Activated naive CD8-positive, alpha-beta T cell treated with anti-CD3 and anti-CD28 coated beads, Interleukin-2, amount 10 ng/mL, durations not matched to agents 7 days and 5 days (primary cell): ENCODE data around the gene PDE4B. TPM values are rescaled to one million over a fixed set of nuclear protein-coding genes. Genes with fewer than 3 reads are reported as not detected.

ENCODE experiments used
- ATAC-seq: fragments of 150-1000 bp; cut with Tn5 transposase; one replicate; pipeline ENCODE4 v1.10.0; 2021; ENCODE audit warnings: low read depth, moderate library complexity
- POLR2A ChIA-PET: fragments of 350-600 bp; sonication (Branson Sonifier 250); formaldehyde crosslinking; loops from one replicate; lab custom pipeline; 2021; ENCODE audit warnings: antibody characterized with exemption; lab: Charles Lee
- DNase-seq: peaks from one replicate; pipeline ENCODE4 v3.0.0; 2021
- H3K27ac Mint-ChIP-seq: one replicate; pipeline ENCODE4 v1.8.0; 2022; ENCODE audit warnings: mild to moderate bottlenecking, mixed read lengths
- H3K27me3 Mint-ChIP-seq: one replicate; pipeline ENCODE4 v1.8.0; 2022; ENCODE audit warnings: mild to moderate bottlenecking, moderate library complexity, mixed read lengths
- H3K36me3 Mint-ChIP-seq: one replicate; pipeline ENCODE4 v1.8.0; 2021; ENCODE audit warnings: mild to moderate bottlenecking, mixed read lengths
- H3K4me1 Mint-ChIP-seq: one replicate; pipeline ENCODE4 v1.8.0; 2021; ENCODE audit warnings: mixed read lengths
- H3K4me3 Mint-ChIP-seq: one replicate; pipeline ENCODE4 v1.8.0; 2022; ENCODE audit warnings: mild to moderate bottlenecking, moderate library complexity, mixed read lengths
- H3K9me3 Mint-ChIP-seq: one replicate; pipeline ENCODE4 v1.8.0; 2021; ENCODE audit warnings: mixed read lengths
- total RNA-seq, 2 experiments: library from RNA; stranded (reverse); gene quantifications; one replicate each; pipeline ENCODE4 v1.2.3, GENCODE V29; 2021

PDE4B gene
- total RNA-seq, 2 experiments from 2014 or later = 36.1 to 40.0 TPM

- H3K36me3 Mint-ChIP-seq = no peaks in the 10 kb centered on the region
- H3K27ac Mint-ChIP-seq = no peak overlapping the region
- H3K4me1 Mint-ChIP-seq = peaks cover 3% of the 10 kb centered on the region
- H3K9me3 Mint-ChIP-seq = no peaks in the 10 kb centered on the region
- H3K4me3 Mint-ChIP-seq = no peak overlapping the region
- peaks cover 16% of the 10 kb centered on the region for H3K27me3 Mint-ChIP-seq
- no peak for ATAC-seq
- no peak for DNase-seq
- POLR2A ChIA-PET = no interaction called here
Observed at GRCh38 chr1:66240491-66241484, 448.1 kb downstream of the PDE4B start.

DNA sequence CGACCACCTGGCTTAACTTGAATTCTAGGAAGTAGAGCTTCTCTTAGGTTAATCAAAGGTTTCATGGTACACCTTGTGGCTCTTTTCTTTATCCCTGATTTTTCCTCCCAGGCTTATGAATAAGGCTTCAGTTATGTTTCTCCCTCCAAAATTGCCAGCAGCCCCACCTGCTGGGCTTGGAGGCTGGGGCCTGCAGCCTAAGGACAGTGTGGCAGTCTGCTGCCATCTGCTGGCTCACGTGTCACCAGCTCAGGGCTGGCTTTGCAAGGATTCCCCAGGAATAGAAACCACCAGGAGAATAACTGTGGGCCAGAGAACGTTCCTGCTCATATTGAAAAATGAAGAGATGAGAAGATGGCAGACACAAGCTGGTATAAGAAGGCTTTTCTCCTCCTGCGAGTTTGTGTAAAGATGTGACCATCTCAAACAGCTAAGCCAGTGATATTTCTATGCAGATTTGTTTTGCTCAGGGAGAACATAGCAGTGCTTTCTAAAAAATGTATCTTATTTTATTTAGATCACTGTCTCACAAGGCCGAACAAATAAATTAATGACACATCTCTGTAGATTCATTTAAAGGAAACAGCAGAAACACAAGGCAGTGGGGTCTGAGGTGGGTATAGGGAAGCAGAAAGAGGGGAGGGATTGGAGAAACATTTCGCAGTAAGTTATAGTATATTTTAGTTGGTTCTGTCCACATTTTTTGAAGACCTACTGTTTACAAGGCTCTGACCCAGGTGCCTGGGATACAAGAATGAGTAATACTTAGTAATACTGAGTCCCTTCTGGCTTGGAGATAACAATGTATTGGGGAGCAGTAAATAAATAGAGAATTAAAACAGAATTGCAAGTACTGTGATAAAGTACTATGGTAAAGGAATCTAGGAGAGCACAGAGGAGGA lies 450.2 kb downstream of the PDE4B start:
- Mint-ChIP-seq H3K36me3 (no peaks in the 10 kb centered on the region), H3K27ac (no peak overlapping the region), H3K27me3 (peaks cover 6% of the 10 kb centered on the region), H3K9me3 (no peaks in the 10 kb centered on the region), H3K4me3 (no peak overlapping the region), H3K4me1 (peaks cover 20% of the 10 kb centered on the region)
- peak; percentile 84 for ATAC-seq
- POLR2A ChIA-PET = no interaction called here
- peak; percentile 74 for DNase-seq

DNA sequence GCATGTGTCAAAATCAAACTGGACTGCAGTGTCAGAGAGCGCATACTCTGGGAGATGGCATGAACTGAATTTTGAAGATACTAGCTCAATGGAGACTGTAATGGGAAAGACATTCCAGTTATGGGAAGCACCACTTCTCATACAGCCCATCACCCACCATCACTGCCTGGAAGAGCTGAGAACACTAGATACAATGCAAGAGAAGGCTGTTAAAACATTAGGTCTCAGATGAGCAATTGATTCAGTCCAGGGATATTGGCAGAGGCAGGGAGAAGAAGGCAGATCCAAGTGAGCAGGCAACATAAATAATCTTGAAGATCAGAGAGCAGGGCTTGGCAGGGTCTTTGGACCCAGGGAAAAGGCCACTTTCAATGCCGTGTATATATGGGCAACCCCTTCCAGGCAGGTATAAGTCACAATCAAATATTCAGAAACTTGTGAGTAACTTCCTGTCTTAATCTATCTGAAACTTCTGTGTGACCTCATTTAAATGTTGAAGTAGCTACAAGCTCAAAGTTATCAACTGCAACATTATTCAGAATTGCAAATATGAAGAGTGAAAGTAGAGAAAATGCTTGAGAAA lies 450.9 kb downstream of the PDE4B start:
- no peak overlapping the region for H3K27ac Mint-ChIP-seq
- DNase-seq (no peak), ATAC-seq (peak; percentile 48)
- no peaks in the 10 kb centered on the region for H3K9me3 Mint-ChIP-seq
- no peak overlapping the region for H3K4me3 Mint-ChIP-seq
- H3K36me3 Mint-ChIP-seq = no peaks in the 10 kb centered on the region
- POLR2A ChIA-PET = no interaction called here
- H3K4me1 Mint-ChIP-seq = peaks cover 21% of the 10 kb centered on the region
- peaks cover 2% of the 10 kb centered on the region for H3K27me3 Mint-ChIP-seq

DNA sequence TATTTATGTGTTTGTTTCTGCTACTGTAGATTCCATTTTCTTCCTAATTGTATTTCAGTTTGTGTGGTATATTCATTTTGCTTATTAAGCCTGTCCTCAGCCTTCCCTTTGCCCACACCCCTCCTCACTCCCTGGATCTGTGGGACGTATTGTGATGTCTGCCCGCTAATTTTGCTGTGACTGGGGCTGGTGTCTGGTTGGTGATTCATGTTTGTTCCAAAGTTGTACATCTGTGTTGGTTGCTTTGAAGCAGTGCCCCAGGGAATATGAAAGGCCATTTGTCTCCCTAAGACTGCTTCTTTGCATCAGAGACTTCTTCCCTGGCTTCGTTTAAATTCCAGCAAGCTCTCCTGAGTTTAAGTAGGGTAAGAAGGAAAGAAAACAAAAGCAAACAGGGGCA lies 451.7 kb downstream of the PDE4B start:
- DNase-seq (no peak), ATAC-seq (no peak)
- no peak overlapping the region for H3K4me3 Mint-ChIP-seq
- H3K36me3 Mint-ChIP-seq = no peaks in the 10 kb centered on the region
- no peaks in the 10 kb centered on the region for H3K9me3 Mint-ChIP-seq
- POLR2A ChIA-PET = no interaction called here
- peaks cover 21% of the 10 kb centered on the region for H3K4me1 Mint-ChIP-seq
- no peak overlapping the region for H3K27ac Mint-ChIP-seq
- H3K27me3 Mint-ChIP-seq = no peaks in the 10 kb centered on the region

DNA sequence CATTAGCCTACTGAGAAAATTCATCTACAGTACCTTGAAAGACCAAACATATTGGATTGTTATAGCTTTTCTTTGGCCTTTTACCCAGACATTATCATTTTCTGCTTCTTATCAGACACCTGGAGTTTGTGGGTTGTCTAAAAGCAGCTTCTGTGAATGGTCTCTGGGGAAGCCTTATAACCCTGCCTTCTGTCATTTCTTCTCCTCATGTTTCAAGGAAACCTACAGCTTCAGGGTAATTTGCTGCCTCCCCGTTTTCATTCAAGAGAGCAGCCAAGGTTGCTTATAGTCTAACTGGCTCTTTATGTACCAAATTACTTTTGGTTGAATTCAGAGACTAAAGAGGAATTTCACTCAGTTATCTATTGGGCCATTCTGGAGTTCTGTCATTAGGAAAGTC lies 453.0 kb downstream of the PDE4B start:
- Mint-ChIP-seq H3K4me3 (no peak overlapping the region), H3K36me3 (no peaks in the 10 kb centered on the region), H3K27ac (peak overlapping the region; percentile 75), H3K4me1 (peaks cover 21% of the 10 kb centered on the region), H3K9me3 (no peaks in the 10 kb centered on the region), H3K27me3 (no peaks in the 10 kb centered on the region)
- ATAC-seq (no peak), DNase-seq (no peak)
- POLR2A ChIA-PET = no interaction called here

DNA sequence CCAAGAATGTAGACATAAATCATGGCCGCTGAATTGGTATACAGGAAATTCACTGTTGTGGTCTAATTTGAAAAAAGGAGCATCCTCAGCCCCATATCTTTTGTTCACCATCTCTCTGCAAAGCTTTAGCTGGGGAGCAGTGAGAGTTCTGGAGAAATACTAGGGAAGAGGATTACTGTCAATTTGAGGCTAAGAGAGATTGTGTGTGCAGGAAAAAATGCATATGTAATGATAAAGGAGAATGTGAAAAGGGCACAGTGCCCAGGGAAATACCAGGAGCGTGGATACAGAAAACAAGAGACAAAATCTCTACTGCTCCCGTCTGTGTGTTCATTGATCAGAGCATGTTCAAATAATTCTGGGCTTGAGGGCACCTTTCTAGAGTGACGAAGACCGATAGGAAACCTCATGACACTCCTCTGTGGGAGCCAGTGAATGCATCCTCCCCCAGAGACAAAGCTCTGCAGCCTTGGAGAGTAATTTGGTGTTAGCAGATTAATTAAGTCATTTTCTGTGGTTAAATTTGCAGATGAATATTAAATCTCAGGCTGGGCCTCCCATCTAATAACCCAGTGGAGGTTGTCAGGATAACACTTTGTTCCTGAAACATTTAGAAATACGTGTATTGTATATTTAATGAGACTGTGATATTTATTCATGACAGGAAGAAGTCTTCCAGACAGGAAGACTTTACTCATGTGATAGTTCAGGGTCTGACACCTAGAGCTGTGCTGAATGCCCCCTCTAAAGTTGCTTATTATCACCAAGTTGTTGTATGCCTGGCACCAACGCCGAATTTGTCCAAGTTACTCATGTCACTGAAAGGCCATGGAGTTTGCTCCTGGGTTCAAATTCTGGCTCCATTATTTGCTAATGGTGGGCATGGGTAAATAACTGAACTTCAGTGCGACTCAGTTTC lies 453.9 kb downstream of the PDE4B start:
- Mint-ChIP-seq H3K27ac (peak overlapping the region; percentile 75), H3K9me3 (no peaks in the 10 kb centered on the region), H3K4me1 (peaks cover 24% of the 10 kb centered on the region), H3K4me3 (peak overlapping the region; percentile 40), H3K27me3 (no peaks in the 10 kb centered on the region), H3K36me3 (no peaks in the 10 kb centered on the region)
- POLR2A ChIA-PET = interaction anchor here (1.8 kb wide), 1 partner anchor 198 kb away, joined by 5 read pairs; no protein-coding TSS in a partner anchor
- ATAC-seq (no peak), DNase-seq (no peak)

DNA sequence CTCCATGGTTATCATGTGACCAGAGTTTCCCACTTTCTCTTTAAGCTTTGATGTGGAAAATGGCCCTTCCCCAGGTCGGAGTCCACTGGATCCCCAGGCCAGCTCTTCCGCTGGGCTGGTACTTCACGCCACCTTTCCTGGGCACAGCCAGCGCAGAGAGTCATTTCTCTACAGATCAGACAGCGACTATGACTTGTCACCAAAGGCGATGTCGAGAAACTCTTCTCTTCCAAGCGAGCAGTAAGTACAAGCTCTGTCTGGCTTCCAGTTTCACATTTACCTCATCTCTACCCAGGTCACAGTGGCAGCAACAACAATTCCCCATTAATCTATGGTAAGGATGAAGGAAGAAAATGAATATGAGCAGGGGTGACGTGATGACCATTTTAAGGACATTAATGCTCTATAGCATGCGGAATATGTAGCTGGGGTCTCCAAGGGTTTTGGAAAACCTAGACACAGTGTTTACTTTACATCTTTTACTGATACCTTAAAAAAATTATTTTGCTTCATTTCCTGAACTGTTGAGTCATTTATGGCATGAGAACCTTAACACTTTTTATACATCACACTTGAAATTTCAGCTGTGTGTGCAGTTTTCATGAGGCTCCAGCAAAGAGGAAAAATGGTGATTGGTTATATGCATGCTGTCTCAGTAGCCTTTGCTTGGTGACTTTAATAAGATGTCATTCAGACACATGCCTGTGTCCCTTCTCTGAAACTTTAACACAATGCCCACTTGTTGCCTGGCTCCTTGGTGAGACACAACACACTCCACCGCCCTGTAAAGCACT lies 454.9 kb downstream of the PDE4B start:
- POLR2A ChIA-PET = interaction anchor here (0.8 to 1.8 kb wide), 2 partner anchors 197 to 198 kb away, joined by 3 to 5 read pairs; no protein-coding TSS in a partner anchor
- H3K4me3 Mint-ChIP-seq = no peak overlapping the region
- no peak for ATAC-seq
- no peak for DNase-seq
- peaks cover 30% of the 10 kb centered on the region for H3K4me1 Mint-ChIP-seq
- H3K27me3 Mint-ChIP-seq = no peaks in the 10 kb centered on the region
- H3K9me3 Mint-ChIP-seq = no peaks in the 10 kb centered on the region
- no peaks in the 10 kb centered on the region for H3K36me3 Mint-ChIP-seq
- H3K27ac Mint-ChIP-seq = peak overlapping the region; percentile 0

DNA sequence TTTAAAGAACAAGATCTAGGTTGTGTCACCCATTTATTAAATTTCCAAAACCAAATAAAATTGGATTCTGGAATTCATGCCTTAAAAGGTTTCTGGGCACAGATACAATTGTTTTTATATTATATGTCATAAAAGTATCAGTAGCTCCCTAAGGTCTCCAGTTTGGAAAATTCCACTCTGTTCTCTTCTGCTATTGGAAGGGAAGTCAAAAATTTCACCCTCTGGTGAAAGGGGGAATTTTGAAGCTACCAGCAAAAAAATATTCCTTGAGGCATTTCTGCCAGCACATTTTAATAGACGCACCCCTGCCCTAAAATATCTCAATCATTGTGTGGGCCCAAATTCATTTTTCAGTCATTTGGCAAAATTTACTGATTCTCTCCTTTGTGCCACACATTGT lies 455.6 kb downstream of the PDE4B start:
- Mint-ChIP-seq H3K27me3 (no peaks in the 10 kb centered on the region), H3K4me1 (peaks cover 32% of the 10 kb centered on the region), H3K9me3 (no peaks in the 10 kb centered on the region), H3K4me3 (no peak overlapping the region), H3K27ac (no peak overlapping the region), H3K36me3 (no peaks in the 10 kb centered on the region)
- no peak for ATAC-seq
- POLR2A ChIA-PET = interaction anchor here (1.8 kb wide), 1 partner anchor 196 kb away, joined by 5 read pairs; no protein-coding TSS in a partner anchor
- no peak for DNase-seq

GRCh38 chr1:66248746-66249145 lies 456.1 kb downstream of the PDE4B start:
- Mint-ChIP-seq H3K36me3 (no peaks in the 10 kb centered on the region), H3K4me1 (peaks cover 32% of the 10 kb centered on the region), H3K27ac (no peak overlapping the region), H3K9me3 (no peaks in the 10 kb centered on the region), H3K4me3 (no peak overlapping the region), H3K27me3 (no peaks in the 10 kb centered on the region)
- POLR2A ChIA-PET = interaction anchor here (1.8 kb wide), 1 partner anchor 196 kb away, joined by 5 read pairs; no protein-coding TSS in a partner anchor
- DNase-seq (no peak), ATAC-seq (no peak)

GRCh38 chr1:66250075-66250474 lies 457.4 kb downstream of the PDE4B start:
- H3K4me3 Mint-ChIP-seq = no peak overlapping the region
- POLR2A ChIA-PET = interaction anchor here (4.5 kb wide), 1 partner anchor 195 kb away, joined by 21 read pairs; no protein-coding TSS in a partner anchor
- H3K27ac Mint-ChIP-seq = no peak overlapping the region
- no peaks in the 10 kb centered on the region for H3K27me3 Mint-ChIP-seq
- DNase-seq (no peak), ATAC-seq (no peak)
- H3K4me1 Mint-ChIP-seq = peaks cover 43% of the 10 kb centered on the region
- no peaks in the 10 kb centered on the region for H3K9me3 Mint-ChIP-seq
- H3K36me3 Mint-ChIP-seq = no peaks in the 10 kb centered on the region

- no peak overlapping the region for H3K4me3 Mint-ChIP-seq
Observed at GRCh38 chr1:66250478-66250877, 457.8 kb downstream of the PDE4B start.

More at GRCh38 chr1:66250478-66250877, 457.8 kb downstream of the PDE4B start:
- peaks cover 42% of the 10 kb centered on the region for H3K4me1 Mint-ChIP-seq
- no peaks in the 10 kb centered on the region for H3K36me3 Mint-ChIP-seq
- POLR2A ChIA-PET = interaction anchor here (4.5 kb wide), 1 partner anchor 195 kb away, joined by 21 read pairs; no protein-coding TSS in a partner anchor
- H3K27me3 Mint-ChIP-seq = no peaks in the 10 kb centered on the region
- no peak overlapping the region for H3K27ac Mint-ChIP-seq
- no peak for DNase-seq
- no peaks in the 10 kb centered on the region for H3K9me3 Mint-ChIP-seq
- no peak for ATAC-seq
